SU-DHL-6 (cell line): ENCODE measurements around the gene PDCD11.

ENCODE experiments used
- CTCF ChIP-seq: fragments of 200-600 bp; sonication (generic); IDR thresholded peaks from one replicate; pipeline ENCODE4 v1.5.1; 2017; ENCODE audit warnings: antibody characterized with exemption, mild to moderate bottlenecking, low read length, moderate library complexity; ENCODE audit not compliant: insufficient read depth, poor library complexity, severe bottlenecking
- EZH2phosphoT487 ChIP-seq: fragments of 200-600 bp; sonication (generic), shearing (Covaris generic); conservative IDR thresholded peaks from 2 replicates; pipeline ENCODE4 v1.6.1; 2018; ENCODE audit warnings: mild to moderate bottlenecking, antibody characterized with exemption, low read length, moderate library complexity, mixed read lengths

GRCh38 chr10:103474077-103474476 is 77.7 kb downstream of the PDCD11 start:
- TF ChIP-seq CTCF (no peak), EZH2phosphoT487 (no peak)
